ENCODE measurements around the gene ISY1.
A peak's percentile ranks its signal among the peaks of the same experiment; 100 is the strongest.

The ISY1 gene

DNA sequence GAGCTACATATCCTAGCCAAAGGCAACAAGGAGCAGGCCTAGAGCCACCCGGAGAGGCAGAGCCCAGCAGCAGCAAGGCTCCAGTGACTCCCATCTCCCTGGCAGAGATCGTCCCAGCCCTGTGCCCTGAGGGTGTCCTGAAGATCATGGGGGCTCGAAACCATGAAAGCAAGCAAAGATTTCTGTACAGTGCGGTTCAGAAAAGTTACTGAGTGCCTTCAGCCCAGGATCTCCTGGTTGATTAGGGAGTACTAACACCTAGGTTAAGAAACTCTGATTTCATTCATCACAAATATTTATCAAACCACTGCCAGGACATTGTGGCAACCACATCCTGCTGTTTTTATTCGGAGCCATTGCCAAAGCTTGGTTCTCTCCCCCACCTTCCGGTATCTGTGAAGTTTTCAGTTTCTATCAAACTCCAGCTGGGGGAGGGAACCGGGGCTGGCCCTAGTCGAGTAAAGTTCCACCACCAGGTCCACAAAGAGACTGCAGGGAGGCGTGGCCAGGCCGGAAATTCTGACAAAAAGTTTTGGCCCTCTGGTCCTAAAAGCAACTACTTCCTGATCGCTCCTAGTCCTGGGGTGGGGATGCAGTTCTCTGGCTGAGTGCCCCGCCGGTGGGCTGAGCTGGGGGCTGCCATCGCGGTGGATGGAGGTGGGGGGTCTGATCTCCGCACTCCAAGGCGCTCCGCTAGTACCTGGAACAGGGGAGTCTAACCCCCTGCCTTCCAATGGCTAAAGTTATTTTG lies 40.4 kb downstream of the ISY1 start:
- Histone ChIP-seq H3K4ac (ENCODE audit: low read length) (no peak overlapping the region), H3K36me3 (replicated peaks in 1 of 2; ENCODE audit: control insufficient read depth in 2 of 2, insufficient read depth in 2 of 2, low read length in 2 of 2) (peaks cover 0 to 17% of the 10 kb centered on the region in 2 donors), H2AK5ac (ENCODE audit: low read depth, low read length) (peak overlapping the region; percentile 23), H3K18ac (ENCODE audit: low read length) (peak overlapping the region; percentile 86), H2BK12ac (ENCODE audit: low read length) (no peak overlapping the region), H3K79me1 (ENCODE audit: low read depth, low read length) (no peaks in the 10 kb centered on the region), H3K27ac (replicated peaks; ENCODE audit: low read length) (no peak overlapping the region), H2BK15ac (ENCODE audit: low read length) (no peak overlapping the region), H3K23ac (ENCODE audit: low read depth, low read length, poor library complexity) (peak overlapping the region; percentile 31), H4K8ac (ENCODE audit: low read depth, low read length) (no peak overlapping the region), H3K14ac (ENCODE audit: low read length) (no peak overlapping the region), H3K4me3 (ENCODE audit: low read length in 2 of 2) (peak overlapping the region; percentile 72 to 89), H4K91ac (ENCODE audit: low read depth, low read length, poor library complexity) (no peak overlapping the region), H2AFZ (ENCODE audit: low read length) (peak overlapping the region; percentile 90), H3K4me2 (ENCODE audit: insufficient read depth, low read length, poor library complexity, severe bottlenecking) (peak overlapping the region; percentile 87), H3K9ac (ENCODE audit: low read depth, low read length, poor library complexity) (peak overlapping the region; percentile 83), H3K27me3 (ENCODE audit: control insufficient read depth in 3 of 3, insufficient read depth in 3 of 3, low read depth in 1 of 3, low read length in 3 of 3) (no peaks in the 10 kb centered on the region), H2BK120ac (ENCODE audit: low read depth, low read length) (no peak overlapping the region), H2BK5ac (ENCODE audit: low read length) (no peak overlapping the region), H3K4me1 (ENCODE audit: control insufficient read depth in 2 of 2, insufficient read depth in 1 of 2, low read depth in 1 of 2, low read length in 2 of 2) (peaks cover 14 to 23% of the 10 kb centered on the region in 2 donors), H3K9me3 (replicated peaks in 1 of 2; ENCODE audit: control insufficient read depth in 2 of 2, insufficient read depth in 1 of 2, low read depth in 1 of 2, low read length in 2 of 2) (no peaks in the 10 kb centered on the region)
- no CpG with 5 or more reads among the region's 18 CpGs for WGBS, 2 donors (ENCODE audit: extremely low coverage in 2 of 2, insufficient read length in 2 of 2, insufficient replicate concordance in 1 of 2)
- DNase-seq (ENCODE audit: low spot score), result peak; percentile 55

DNA sequence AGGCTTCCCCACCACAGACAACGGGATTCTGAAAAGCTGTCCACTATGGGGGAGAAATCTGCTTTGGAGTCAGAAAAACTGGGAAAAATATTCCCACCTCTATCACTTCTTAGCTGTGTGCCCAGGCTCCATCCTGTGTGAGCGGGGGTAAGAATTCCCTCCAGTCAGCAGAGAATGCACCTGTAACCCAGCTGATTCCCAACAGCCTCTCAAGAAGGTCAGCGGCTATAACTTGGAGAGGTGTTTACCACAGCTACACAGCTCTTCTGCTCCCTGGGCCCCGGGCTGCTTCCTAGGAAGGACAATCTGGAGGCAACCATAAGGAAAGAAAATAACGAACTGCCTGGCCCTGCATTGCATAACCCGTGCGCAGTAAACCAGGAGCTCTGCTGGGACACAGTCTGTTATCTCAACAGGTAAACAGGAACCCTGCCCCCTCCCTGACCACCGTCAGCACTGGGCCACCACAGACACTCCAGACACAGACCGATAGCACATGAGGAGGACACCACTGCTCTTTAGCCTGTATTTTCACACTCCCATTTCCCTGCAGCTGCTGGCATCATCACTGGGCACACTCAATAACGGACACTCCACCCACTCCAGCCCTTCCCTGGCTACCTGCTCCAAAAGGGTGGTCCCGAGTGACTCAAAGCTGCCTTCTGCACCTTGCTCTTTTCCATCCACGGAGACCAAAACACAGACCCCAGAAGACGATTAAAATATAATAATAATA lies 41.3 kb downstream of the ISY1 start:
- Histone ChIP-seq H3K4ac (ENCODE audit: low read length) (no peak overlapping the region), H2BK5ac (ENCODE audit: low read length) (no peak overlapping the region), H3K9me3 (replicated peaks in 1 of 2; ENCODE audit: control insufficient read depth in 2 of 2, insufficient read depth in 1 of 2, low read depth in 1 of 2, low read length in 2 of 2) (no peaks in the 10 kb centered on the region), H3K9ac (ENCODE audit: low read depth, low read length, poor library complexity) (no peak overlapping the region), H4K8ac (ENCODE audit: low read depth, low read length) (no peak overlapping the region), H4K91ac (ENCODE audit: low read depth, low read length, poor library complexity) (no peak overlapping the region), H3K18ac (ENCODE audit: low read length) (no peak overlapping the region), H3K4me3 (ENCODE audit: low read length in 2 of 2) (peak overlapping the region in 1 of 2 donors; percentile 72), H3K14ac (ENCODE audit: low read length) (no peak overlapping the region), H2AFZ (ENCODE audit: low read length) (no peak overlapping the region), H2BK15ac (ENCODE audit: low read length) (no peak overlapping the region), H3K27me3 (ENCODE audit: control insufficient read depth in 3 of 3, insufficient read depth in 3 of 3, low read depth in 1 of 3, low read length in 3 of 3) (no peaks in the 10 kb centered on the region), H2BK12ac (ENCODE audit: low read length) (no peak overlapping the region), H3K79me1 (ENCODE audit: low read depth, low read length) (no peaks in the 10 kb centered on the region), H3K4me1 (ENCODE audit: control insufficient read depth in 2 of 2, insufficient read depth in 1 of 2, low read depth in 1 of 2, low read length in 2 of 2) (peaks cover 17 to 23% of the 10 kb centered on the region in 2 donors), H3K36me3 (replicated peaks in 1 of 2; ENCODE audit: control insufficient read depth in 2 of 2, insufficient read depth in 2 of 2, low read length in 2 of 2) (peaks cover 0 to 23% of the 10 kb centered on the region in 2 donors), H2AK5ac (ENCODE audit: low read depth, low read length) (no peak overlapping the region), H2BK120ac (ENCODE audit: low read depth, low read length) (no peak overlapping the region), H3K23ac (ENCODE audit: low read depth, low read length, poor library complexity) (no peak overlapping the region), H3K4me2 (ENCODE audit: insufficient read depth, low read length, poor library complexity, severe bottlenecking) (no peak overlapping the region), H3K27ac (replicated peaks; ENCODE audit: low read length) (no peak overlapping the region)
- no CpG with 5 or more reads among the region's 13 CpGs for WGBS, 2 donors (ENCODE audit: extremely low coverage in 2 of 2, insufficient read length in 2 of 2, insufficient replicate concordance in 1 of 2)
- no peak for DNase-seq (ENCODE audit: low spot score)

DNA sequence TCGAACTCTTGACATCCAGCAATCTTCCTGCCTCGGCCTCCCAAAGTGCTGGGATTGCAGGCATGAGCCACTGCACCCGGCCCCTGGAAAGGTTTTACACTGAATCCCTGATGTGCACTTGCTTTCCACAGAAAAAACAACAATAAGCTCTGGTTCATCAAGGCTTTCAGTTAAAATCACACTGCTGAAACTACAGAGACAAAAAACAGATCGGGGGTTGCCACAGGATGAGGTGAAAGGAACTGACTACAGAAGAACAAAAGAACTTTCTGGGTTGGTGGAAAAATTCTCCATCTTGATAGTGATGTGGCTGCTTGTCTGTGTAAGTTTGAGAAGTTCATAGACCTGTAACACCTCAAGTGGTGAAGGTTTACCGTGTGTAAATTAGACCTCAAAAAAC lies 42.1 kb downstream of the ISY1 start:
- DNase-seq (ENCODE audit: low spot score), result no peak
- no CpG with 5 or more reads among the region's 5 CpGs for WGBS, 2 donors (ENCODE audit: extremely low coverage in 2 of 2, insufficient read length in 2 of 2, insufficient replicate concordance in 1 of 2)
- Histone ChIP-seq H3K36me3 (replicated peaks in 1 of 2; ENCODE audit: control insufficient read depth in 2 of 2, insufficient read depth in 2 of 2, low read length in 2 of 2) (peaks cover 0 to 30% of the 10 kb centered on the region in 2 donors), H3K18ac (ENCODE audit: low read length) (no peak overlapping the region), H3K4ac (ENCODE audit: low read length) (no peak overlapping the region), H3K4me3 (ENCODE audit: low read length in 2 of 2) (no peak overlapping the region), H2BK5ac (ENCODE audit: low read length) (no peak overlapping the region), H2BK15ac (ENCODE audit: low read length) (no peak overlapping the region), H3K9ac (ENCODE audit: low read depth, low read length, poor library complexity) (no peak overlapping the region), H3K27me3 (ENCODE audit: control insufficient read depth in 3 of 3, insufficient read depth in 3 of 3, low read depth in 1 of 3, low read length in 3 of 3) (no peaks in the 10 kb centered on the region), H2AFZ (ENCODE audit: low read length) (no peak overlapping the region), H2AK5ac (ENCODE audit: low read depth, low read length) (no peak overlapping the region), H3K27ac (replicated peaks; ENCODE audit: low read length) (no peak overlapping the region), H3K79me1 (ENCODE audit: low read depth, low read length) (no peaks in the 10 kb centered on the region), H4K8ac (ENCODE audit: low read depth, low read length) (no peak overlapping the region), H3K14ac (ENCODE audit: low read length) (no peak overlapping the region), H2BK120ac (ENCODE audit: low read depth, low read length) (no peak overlapping the region), H3K23ac (ENCODE audit: low read depth, low read length, poor library complexity) (no peak overlapping the region), H3K4me2 (ENCODE audit: insufficient read depth, low read length, poor library complexity, severe bottlenecking) (no peak overlapping the region), H3K4me1 (ENCODE audit: control insufficient read depth in 2 of 2, insufficient read depth in 1 of 2, low read depth in 1 of 2, low read length in 2 of 2) (peaks cover 19 to 23% of the 10 kb centered on the region in 2 donors), H4K91ac (ENCODE audit: low read depth, low read length, poor library complexity) (no peak overlapping the region), H3K9me3 (replicated peaks in 1 of 2; ENCODE audit: control insufficient read depth in 2 of 2, insufficient read depth in 1 of 2, low read depth in 1 of 2, low read length in 2 of 2) (no peaks in the 10 kb centered on the region), H2BK12ac (ENCODE audit: low read length) (no peak overlapping the region)

DNA sequence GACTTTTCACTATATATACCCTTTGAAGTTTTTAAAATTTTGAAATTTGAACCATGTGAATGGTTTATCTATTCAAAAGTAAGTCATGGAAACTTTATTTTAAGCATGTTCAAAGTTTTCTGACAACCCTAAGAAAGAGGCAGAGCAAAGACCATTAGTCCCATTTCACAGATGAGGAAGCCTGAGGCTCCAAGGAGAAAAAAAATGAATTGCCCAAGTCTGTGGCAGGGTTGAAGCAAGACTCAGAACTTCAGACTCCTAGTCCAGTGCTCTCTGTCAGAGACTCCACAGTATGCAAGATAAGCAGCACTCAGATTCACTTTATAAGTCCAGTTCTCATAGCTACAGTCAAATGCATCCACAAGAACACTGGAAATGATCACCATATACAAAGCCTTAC lies 43.7 kb downstream of the ISY1 start:
- peaks cover 17 to 23% of the 10 kb centered on the region in 2 donors for H3K4me1 ChIP-seq (ENCODE audit: control insufficient read depth in 2 of 2, insufficient read depth in 1 of 2, low read depth in 1 of 2, low read length in 2 of 2)
- H3K4ac ChIP-seq (ENCODE audit: low read length), result no peak overlapping the region
- H3K27ac ChIP-seq (replicated peaks; ENCODE audit: low read length), result no peak overlapping the region
- H2BK15ac ChIP-seq (ENCODE audit: low read length), result no peak overlapping the region
- H3K4me2 ChIP-seq (ENCODE audit: insufficient read depth, low read length, poor library complexity, severe bottlenecking), result no peak overlapping the region
- no peak overlapping the region for H3K14ac ChIP-seq (ENCODE audit: low read length)
- no peak overlapping the region for H3K9ac ChIP-seq (ENCODE audit: low read depth, low read length, poor library complexity)
- H4K8ac ChIP-seq (ENCODE audit: low read depth, low read length), result no peak overlapping the region
- H3K4me3 ChIP-seq (ENCODE audit: low read length in 2 of 2), result no peak overlapping the region
- peaks cover 0 to 30% of the 10 kb centered on the region in 2 donors for H3K36me3 ChIP-seq (replicated peaks in 1 of 2; ENCODE audit: control insufficient read depth in 2 of 2, insufficient read depth in 2 of 2, low read length in 2 of 2)
- no peak overlapping the region for H4K91ac ChIP-seq (ENCODE audit: low read depth, low read length, poor library complexity)
- no peak overlapping the region for H3K23ac ChIP-seq (ENCODE audit: low read depth, low read length, poor library complexity)
- no peaks in the 10 kb centered on the region for H3K27me3 ChIP-seq (ENCODE audit: control insufficient read depth in 3 of 3, insufficient read depth in 3 of 3, low read depth in 1 of 3, low read length in 3 of 3)
- H2BK120ac ChIP-seq (ENCODE audit: low read depth, low read length), result no peak overlapping the region
- no peak overlapping the region for H2AFZ ChIP-seq (ENCODE audit: low read length)
- no peaks in the 10 kb centered on the region for H3K79me1 ChIP-seq (ENCODE audit: low read depth, low read length)
- no peaks in the 10 kb centered on the region for H3K9me3 ChIP-seq (replicated peaks in 1 of 2; ENCODE audit: control insufficient read depth in 2 of 2, insufficient read depth in 1 of 2, low read depth in 1 of 2, low read length in 2 of 2)
- H2BK5ac ChIP-seq (ENCODE audit: low read length), result no peak overlapping the region
- no peak overlapping the region for H2AK5ac ChIP-seq (ENCODE audit: low read depth, low read length)
- no peak overlapping the region for H3K18ac ChIP-seq (ENCODE audit: low read length)
- DNase-seq (ENCODE audit: low spot score), result no peak
- H2BK12ac ChIP-seq (ENCODE audit: low read length), result no peak overlapping the region
